Small intestine (tissue), 7 donors: ENCODE data around the gene CHMP4A. TPM values are rescaled to one million over a fixed set of nuclear protein-coding genes. Genes with fewer than 3 reads are reported as not detected.

Source experiments
- DNase-seq, 2 donors: peaks; one replicate each; pipeline versions ENCODE4 v3.0.0 to v3.0.0-alpha.2; 2013
- FAIRE-seq: peaks from 2 replicates; lab custom pipeline; 2012; peaks lifted over from hg19 to GRCh38; lab: Jason Lieb, UNC
- H3K27ac ChIP-seq, 3 donors: one replicate each; pipeline ENCODE4 v1.5.1; 2013; ENCODE audit warnings: low read length in 2 of 3, mild to moderate bottlenecking in 2 of 3, control low read depth in 1 of 3, inconsistent platforms in 1 of 3, low read depth in 1 of 3, moderate library complexity in 1 of 3
- H3K27me3 ChIP-seq, 3 donors: one replicate each; pipeline ENCODE4 v1.6.1; 2013; ENCODE audit warnings: low read length in 3 of 3, inconsistent platforms in 1 of 3; ENCODE audit not compliant: control insufficient read depth in 3 of 3, insufficient read depth in 3 of 3
- H3K36me3 ChIP-seq, 3 donors: one replicate each; pipeline ENCODE4 v1.6.1; 2013; ENCODE audit warnings: low read length in 3 of 3, inconsistent platforms in 1 of 3, low read depth in 1 of 3, mild to moderate bottlenecking in 1 of 3, moderate library complexity in 1 of 3; ENCODE audit not compliant: control insufficient read depth in 3 of 3, insufficient read depth in 2 of 3
- H3K4me1 ChIP-seq, 3 donors: one replicate each; pipeline ENCODE4 v1.6.1; 2013; ENCODE audit warnings: low read length in 2 of 3, inconsistent platforms in 1 of 3, low read depth in 1 of 3, mild to moderate bottlenecking in 1 of 3, moderate library complexity in 1 of 3; ENCODE audit not compliant: control insufficient read depth in 3 of 3, insufficient read depth in 2 of 3
- H3K4me3 ChIP-seq, 3 donors: one replicate each; pipeline ENCODE4 v1.5.1; 2013; ENCODE audit warnings: low read length in 3 of 3, control low read depth in 1 of 3, inconsistent platforms in 1 of 3, low read depth in 1 of 3, mild to moderate bottlenecking in 1 of 3, moderate library complexity in 1 of 3
- H3K9me3 ChIP-seq, 2 donors: one replicate each; pipeline ENCODE4 v1.6.1; 2013; ENCODE audit warnings: low read depth in 1 of 2, low read length in 1 of 2; ENCODE audit not compliant: control insufficient read depth in 2 of 2, insufficient read depth in 1 of 2
- WGBS, 3 donors: extraction: QIAGEN DNeasy Blood & Tissue Kit; methylation state at CpG; one replicate each; pipeline ENCODE4 v1.1.7; 2013; 5-methylcytosine and 5-hydroxymethylcytosine counted together
- polyA plus RNA-seq, 4 donors: library from polyadenylated mRNA; stranded (reverse) in 3 of 4; unstranded in 1 of 4; fragments of 200-250 nt in 3 of 4; fragments of 120-200 nt in 1 of 4; gene quantifications; one replicate each; pipeline versions ENCODE4 v1.2.1 to v1.2.3, GENCODE V29; 2013
- donor health status: healthy with polysubstance abuse.
- donor health status: control.
- donor health status: control.
- donor health status: Bipolar disorder and iron deficiency.
- donor health status: healthy.

Gene CHMP4A
- polyA plus RNA-seq, 4 donors = 70.0 to 121 (median 94.9) TPM

DNA sequence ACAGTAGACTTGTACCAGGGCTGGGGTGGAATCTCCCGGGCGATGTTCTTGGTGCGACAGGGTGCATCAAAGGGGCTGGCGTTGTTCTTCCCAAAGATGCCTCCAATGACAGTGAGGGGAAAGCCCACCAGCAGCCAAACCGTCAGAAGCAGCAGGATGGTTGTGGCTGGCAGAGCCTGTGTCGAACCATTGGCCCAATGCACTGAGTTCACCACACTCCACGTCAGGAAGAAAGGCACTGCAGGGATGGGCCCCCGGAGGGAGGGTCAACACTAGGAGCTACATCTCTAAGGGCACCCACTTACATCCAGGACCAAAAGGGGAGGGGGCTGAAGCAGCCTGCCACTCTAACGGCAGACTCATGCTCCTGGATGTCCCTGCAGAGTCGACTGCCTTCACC is 22.9 kb downstream of the CHMP4A start:
- Histone ChIP-seq H3K27ac (no peak overlapping the region), H3K4me1 (peaks cover 0 to 26% (median 6%) of the 10 kb centered on the region in 3 donors), H3K36me3 (peaks cover 0 to 51% (median 2%) of the 10 kb centered on the region in 3 donors), H3K4me3 (no peak overlapping the region), H3K27me3 (no peaks in the 10 kb centered on the region), H3K9me3 (no peaks in the 10 kb centered on the region)
- FAIRE-seq (no peak), DNase-seq (no peak)
- whole genome bisulfite sequencing, 3 donors = 86 to 94% (median 89%) methylated on average over 10 of the region's 10 CpGs

DNA sequence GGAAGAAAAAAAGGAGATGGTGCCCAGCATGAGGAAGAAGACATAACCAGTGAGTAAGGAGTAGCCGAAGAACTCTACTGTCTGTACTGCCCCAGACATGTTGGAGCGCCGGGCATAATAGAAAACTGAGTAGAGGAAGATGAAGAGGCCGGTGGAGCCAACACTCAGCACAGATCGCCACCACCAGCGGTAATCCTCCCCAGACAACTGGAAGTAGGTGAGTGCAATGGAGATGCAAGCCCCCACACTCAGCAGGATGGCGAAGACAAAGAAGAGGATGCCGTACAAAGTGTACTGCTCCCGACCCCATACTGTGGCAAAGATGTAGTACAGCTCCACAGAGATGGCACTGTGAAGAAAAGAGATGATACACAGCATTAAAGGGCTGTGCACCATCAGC is 23.8 kb downstream of the CHMP4A start:
- WGBS, 3 donors = 94 to 96% (median 95%) methylated on average over 9 of the region's 9 CpGs
- DNase-seq (no peak), FAIRE-seq (no peak)
- H3K36me3 ChIP-seq = peaks cover 0 to 61% (median 2%) of the 10 kb centered on the region in 3 donors
- no peaks in the 10 kb centered on the region for H3K9me3 ChIP-seq
- no peak overlapping the region for H3K4me3 ChIP-seq
- H3K27me3 ChIP-seq = no peaks in the 10 kb centered on the region
- H3K4me1 ChIP-seq = peaks cover 0 to 22% (median 6%) of the 10 kb centered on the region in 3 donors
- no peak overlapping the region for H3K27ac ChIP-seq

DNA sequence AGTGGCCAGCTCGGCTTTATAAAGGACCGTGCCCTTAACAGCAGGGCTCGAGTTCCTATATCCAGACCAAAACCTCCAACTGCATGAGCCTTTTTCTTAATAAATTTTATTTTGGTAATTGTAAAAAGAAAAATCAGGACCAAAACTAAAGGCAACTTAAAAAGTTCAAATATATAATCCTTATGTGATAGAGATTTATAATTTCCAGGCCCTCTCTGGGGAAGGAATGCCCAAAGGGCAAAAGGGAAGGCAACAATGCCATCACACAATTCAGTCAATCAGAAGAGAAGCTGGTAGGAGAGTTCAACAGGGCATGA is 24.3 kb downstream of the CHMP4A start:
- Histone ChIP-seq H3K4me1 (peaks cover 0 to 22% (median 6%) of the 10 kb centered on the region in 3 donors), H3K27ac (peak overlapping the region in 2 of 3 donors; percentile 42 to 44), H3K4me3 (peak overlapping the region in 1 of 3 donors; percentile 80), H3K36me3 (peaks cover 0 to 65% (median 4%) of the 10 kb centered on the region in 3 donors), H3K9me3 (no peaks in the 10 kb centered on the region), H3K27me3 (no peaks in the 10 kb centered on the region)
- FAIRE-seq (no peak), DNase-seq (no peak)
- WGBS, 3 donors = 0 to 4% (median 1%) methylated on average over 3 of the region's 3 CpGs

GRCh38 chr14:24188251-24189058 is 24.8 kb downstream of the CHMP4A start, which contains the start of gene IPO4:
Gene IPO4, minus strand, starts transcription at chr14:24188816. Its CDS starts 29 bp downstream, at chr14:24188787.
- peak within 1 kb of the TSS in 2 of 3 donors; percentile 74 to 84 for H3K27ac ChIP-seq
- H3K9me3 ChIP-seq = no peaks in the 10 kb centered on the region
- H3K27me3 ChIP-seq = no peaks in the 10 kb centered on the region
- H3K4me1 ChIP-seq = peaks cover 0 to 21% (median 6%) of the 10 kb centered on the region in 3 donors
- WGBS, 3 donors = 0% methylated on average over 59 to 65 of the region's 65 CpGs
- peak within 1 kb of the TSS; percentile 54 to 80 (median 70) for H3K4me3 ChIP-seq
- no peak for FAIRE-seq
- DNase-seq = peak; percentile 96 to 97
- H3K36me3 ChIP-seq = peaks cover 0 to 71% (median 5%) of the 10 kb centered on the region in 3 donors

DNA sequence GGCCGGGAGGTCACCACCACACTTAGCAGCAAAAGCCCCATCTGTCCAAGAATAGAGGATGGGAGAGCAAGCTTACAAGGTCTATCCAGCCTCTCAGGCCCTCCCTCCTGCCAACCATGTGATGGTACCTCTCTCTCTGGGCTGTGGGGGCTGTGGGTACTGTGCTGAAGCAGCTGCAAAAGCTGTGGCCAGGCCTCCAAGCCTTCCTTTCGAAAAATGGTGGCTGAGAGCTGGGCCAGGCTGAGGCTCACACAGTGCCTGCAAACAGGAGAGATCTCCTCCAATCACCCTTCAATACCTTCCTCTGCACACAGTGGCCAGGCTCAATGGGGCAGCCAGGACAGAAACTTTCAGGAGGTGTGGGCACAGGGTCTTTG is 25.8 kb downstream of the CHMP4A start:
- Histone ChIP-seq H3K9me3 (no peaks in the 10 kb centered on the region), H3K27ac (peak overlapping the region in 2 of 3 donors; percentile 8 to 84), H3K4me1 (peaks cover 0 to 21% (median 6%) of the 10 kb centered on the region in 3 donors), H3K27me3 (no peaks in the 10 kb centered on the region), H3K36me3 (peaks cover 0 to 73% (median 10%) of the 10 kb centered on the region in 3 donors), H3K4me3 (peak overlapping the region in 1 of 3 donors; percentile 80)
- WGBS, 3 donors = 86 to 92% (median 90%) methylated on average over 2 of the region's 2 CpGs
- DNase-seq = no peak
- no peak for FAIRE-seq

- FAIRE-seq = no peak
- Histone ChIP-seq H3K27ac (no peak overlapping the region), H3K36me3 (peaks cover 0 to 73% (median 10%) of the 10 kb centered on the region in 3 donors), H3K27me3 (no peaks in the 10 kb centered on the region), H3K4me3 (no peak overlapping the region), H3K4me1 (peaks cover 0 to 24% (median 6%) of the 10 kb centered on the region in 3 donors), H3K9me3 (no peaks in the 10 kb centered on the region)
- no peak for DNase-seq
- 90 to 94% (median 92%) methylated on average over 9 to 10 of the region's 10 CpGs for WGBS, 3 donors
Observed at GRCh38 chr14:24186831-24187538, 26.3 kb downstream of the CHMP4A start.

GRCh38 chr14:24185741-24186140 is 27.5 kb downstream of the CHMP4A start:
- H3K27me3 ChIP-seq = no peaks in the 10 kb centered on the region
- H3K27ac ChIP-seq = no peak overlapping the region
- peaks cover 2 to 80% (median 9%) of the 10 kb centered on the region in 3 donors for H3K36me3 ChIP-seq
- DNase-seq (no peak), FAIRE-seq (no peak)
- H3K9me3 ChIP-seq = no peaks in the 10 kb centered on the region
- WGBS, 3 donors = 90 to 95% (median 94%) methylated on average over 11 of the region's 11 CpGs
- H3K4me3 ChIP-seq = no peak overlapping the region
- H3K4me1 ChIP-seq = peaks cover 0 to 36% (median 6%) of the 10 kb centered on the region in 3 donors

GRCh38 chr14:24185026-24185425 is 28.3 kb downstream of the CHMP4A start:
- H3K4me3 ChIP-seq = no peak overlapping the region
- DNase-seq = no peak
- FAIRE-seq = no peak
- peaks cover 0 to 43% (median 6%) of the 10 kb centered on the region in 3 donors for H3K4me1 ChIP-seq
- peaks cover 2 to 82% (median 9%) of the 10 kb centered on the region in 3 donors for H3K36me3 ChIP-seq
- no peaks in the 10 kb centered on the region for H3K27me3 ChIP-seq
- no peak overlapping the region for H3K27ac ChIP-seq
- H3K9me3 ChIP-seq = no peaks in the 10 kb centered on the region
- WGBS, 3 donors = 95 to 98% (median 95%) methylated on average over 7 of the region's 7 CpGs
